ENCODE measurements around the gene CDH5.

The CDH5 gene

DNA sequence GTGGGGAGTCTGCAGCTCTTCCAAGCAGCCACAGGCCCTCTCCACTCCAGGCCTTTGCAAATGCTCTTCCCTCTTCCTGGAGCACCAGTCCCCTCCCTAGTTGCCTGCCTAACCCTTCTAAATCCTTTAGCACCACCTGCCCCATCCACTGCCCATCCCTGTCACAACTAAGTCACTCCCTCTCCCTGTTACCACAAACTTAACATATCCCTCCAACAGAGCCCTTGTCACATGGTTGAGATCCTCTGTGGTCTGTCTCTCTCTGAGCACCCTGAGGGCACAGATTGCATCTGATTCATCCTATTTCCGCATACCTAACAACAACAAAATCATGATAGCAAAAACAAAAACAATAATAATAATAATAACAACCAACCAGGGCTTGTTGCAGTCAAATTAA lies 49.6 kb downstream of the CDH5 start:
- no peak for DNase-seq (ENCODE audit: low spot score)

DNA sequence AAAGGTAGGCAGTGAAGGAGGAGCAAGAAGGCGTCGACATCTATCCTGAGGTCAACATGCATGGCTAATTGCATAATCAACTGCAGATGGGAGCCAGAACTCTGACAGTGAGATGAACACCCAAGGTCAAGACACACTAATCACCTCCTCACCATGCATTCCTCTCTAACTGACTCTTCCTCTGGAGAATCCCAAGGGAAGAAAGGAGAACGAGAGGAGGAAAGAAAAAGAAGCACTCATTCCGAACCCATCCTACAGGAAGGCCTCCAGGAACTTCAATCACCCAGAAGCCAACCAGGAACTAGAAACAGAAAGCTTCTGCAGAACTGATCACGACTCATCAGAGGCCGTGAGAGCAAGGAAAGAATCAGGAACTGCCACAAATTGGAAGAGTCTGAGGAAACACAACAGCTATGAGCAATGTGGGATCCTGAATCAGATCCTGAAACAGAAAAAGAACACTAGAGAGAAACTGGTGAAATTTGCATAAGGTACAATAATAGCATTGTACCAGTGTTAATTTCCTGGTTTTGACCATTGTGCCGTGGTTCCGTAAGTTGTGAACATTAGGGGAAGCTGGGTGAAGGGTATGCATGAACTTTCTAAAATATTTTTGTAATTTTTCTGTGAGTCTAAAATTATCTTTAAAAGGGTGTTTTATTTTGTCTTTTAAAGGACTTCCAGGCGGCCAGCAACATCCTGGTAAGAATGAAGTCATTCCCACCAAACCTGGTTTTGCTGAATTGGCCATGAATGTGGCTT lies 50.6 kb downstream of the CDH5 start:
- DNase-seq (ENCODE audit: low spot score), result no peak

DNA sequence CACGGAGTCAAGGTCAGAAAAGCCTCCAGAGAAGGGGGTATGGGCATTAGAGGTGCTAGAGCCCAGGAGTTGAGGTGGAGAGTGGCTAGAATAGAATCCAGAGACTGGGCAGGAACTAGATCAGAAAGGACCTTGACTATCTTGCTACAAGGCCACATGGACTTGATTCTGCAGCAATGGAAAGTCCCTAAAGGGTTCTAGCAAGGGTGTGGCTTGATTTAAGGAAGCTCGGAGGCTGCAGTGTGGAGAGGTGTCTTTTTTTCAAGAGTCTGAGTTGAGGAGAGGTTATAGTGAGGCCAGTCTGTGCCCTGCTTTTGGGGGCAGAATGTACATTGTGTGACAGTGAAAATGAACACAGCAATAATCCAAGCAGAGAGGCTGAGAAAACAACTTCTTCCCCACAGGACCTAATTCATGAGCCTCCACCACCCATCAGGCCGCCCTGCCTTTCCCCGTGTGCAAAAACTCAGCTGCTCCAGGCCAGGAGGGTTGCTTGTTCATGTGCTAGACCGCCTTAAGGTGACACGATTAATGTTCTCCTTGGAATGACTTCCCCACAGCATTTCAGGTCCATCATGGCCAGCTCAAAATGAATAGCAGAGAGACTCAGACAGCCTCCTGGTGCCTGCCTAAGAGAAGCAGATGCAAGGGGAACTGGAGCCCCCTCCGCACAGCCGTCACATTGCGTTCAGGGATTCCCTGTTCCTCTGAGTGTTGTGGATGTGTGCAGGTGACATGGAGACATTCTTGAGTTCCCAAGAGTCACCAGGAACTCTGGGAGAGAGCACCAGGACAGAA lies 51.9 kb downstream of the CDH5 start:
- no peak for DNase-seq (ENCODE audit: low spot score)

DNA sequence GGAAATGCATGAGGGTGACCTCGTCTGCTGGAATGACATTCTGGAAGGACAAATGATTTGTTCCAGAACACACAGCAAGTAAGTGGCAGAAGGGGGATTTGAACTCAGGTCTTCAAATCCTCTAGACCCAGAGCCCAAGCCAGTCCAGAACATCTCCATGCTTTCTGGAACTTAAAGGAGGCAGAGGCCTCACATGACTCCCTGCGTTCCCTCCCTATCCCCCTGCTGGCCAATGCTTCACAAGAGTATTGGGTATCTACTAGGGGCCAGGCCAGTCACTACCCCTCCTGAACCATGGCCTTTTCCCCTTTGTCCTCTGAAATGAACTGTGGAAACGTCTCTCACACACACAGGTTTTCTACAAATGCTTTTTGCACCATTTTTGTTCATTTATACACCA lies 53.0 kb downstream of the CDH5 start:
- no peak for DNase-seq (ENCODE audit: low spot score)

DNA sequence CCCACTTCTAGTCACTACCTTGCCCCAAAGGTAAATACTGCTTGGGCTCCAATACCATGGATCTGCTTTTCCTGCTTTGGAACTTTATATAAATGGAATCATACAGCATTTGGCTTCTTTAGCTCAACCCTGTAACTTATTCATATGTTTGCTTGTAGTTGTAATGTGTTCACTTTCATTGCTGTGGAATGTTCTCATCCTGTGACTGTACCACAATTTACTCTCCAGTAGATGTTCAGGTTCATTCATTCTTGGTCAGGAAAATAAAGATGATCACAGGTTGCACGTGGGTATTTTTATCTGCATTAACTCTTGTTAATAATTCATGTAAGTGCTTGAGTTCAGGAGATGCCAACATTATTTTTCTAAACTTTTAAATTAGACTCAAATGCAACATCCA lies 53.9 kb downstream of the CDH5 start:
- no peak for DNase-seq (ENCODE audit: low spot score)

DNA sequence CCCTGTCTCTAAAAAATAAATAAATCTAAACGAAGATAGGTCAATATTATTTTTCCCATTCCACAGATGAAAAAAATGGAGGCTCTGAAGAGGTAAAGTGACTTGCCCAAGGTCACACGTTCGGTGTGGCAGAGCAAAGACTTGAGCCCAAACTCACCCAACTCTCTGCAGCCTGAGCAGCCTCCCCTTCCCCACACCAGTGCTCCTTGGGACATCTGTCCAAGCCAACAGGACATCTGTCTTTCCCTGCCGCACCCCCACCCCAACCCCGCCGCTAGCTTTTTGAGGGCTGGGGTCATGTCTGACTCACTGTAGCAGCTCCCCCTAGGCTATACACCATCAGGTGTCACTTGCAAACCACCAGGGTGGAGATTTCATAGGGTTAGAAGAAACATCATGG lies 55.4 kb downstream of the CDH5 start:
- no peak for DNase-seq (ENCODE audit: low spot score)

DNA sequence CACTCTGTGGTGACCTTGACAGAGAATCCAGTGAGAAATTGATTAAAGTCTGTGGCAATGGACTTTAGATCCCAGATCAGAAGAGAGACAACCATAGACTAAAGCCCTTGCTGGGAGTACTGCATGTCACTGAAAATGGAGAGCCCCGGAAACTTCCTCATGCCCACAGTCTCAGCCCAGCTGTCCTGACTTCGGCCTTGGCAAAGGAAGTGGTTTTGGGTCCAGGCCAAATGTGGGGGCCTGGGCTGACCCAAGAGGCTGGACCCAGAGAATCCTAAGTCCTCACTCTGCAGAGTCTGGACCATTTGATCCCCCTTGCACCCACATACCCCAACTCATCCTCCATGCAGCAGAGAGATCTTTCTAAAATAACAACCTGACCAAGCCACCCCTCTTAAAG lies 55.9 kb downstream of the CDH5 start:
- no peak for DNase-seq (ENCODE audit: low spot score)

DNA sequence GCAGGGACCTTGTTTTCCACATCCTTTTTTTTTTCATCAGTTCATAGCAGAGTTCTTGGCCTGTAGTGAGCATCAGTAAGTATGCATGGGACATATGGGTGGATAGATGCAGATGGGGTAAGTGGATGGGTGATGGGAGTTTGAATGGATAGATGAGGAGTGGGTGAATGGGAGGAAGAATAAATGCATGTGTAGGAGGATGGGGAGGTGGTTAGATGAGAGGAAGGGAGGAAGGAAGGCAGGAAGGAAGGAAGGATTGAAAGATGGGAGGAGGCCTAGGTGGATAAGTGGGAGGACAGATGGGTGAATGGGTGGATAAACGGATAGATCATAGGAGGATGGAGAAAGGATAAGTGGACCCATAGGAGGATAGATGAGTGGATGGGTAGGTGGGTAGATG lies 56.7 kb downstream of the CDH5 start:
- DNase-seq (ENCODE audit: low spot score), result no peak

DNA sequence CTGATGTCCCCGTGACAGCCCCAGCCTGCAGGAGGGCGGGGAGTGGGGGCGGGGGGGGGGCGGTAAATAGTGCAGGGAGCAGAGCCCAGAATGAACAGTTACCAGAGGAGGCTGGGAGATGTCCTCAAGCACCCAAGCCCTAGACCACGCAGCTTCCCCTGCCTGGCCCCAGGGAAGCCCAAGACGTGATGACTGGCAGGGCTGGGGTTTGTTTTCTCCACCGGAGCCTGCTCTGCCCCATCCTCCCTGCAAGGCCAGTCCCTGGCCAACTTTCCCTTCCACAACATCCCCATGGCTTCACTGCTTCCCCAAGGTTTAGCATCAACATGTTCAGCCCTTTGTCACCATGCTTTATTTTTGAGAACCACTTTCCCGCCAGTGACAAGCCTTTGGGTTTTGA lies 59.2 kb downstream of the CDH5 start:
- no peak for DNase-seq (ENCODE audit: low spot score)

DNA sequence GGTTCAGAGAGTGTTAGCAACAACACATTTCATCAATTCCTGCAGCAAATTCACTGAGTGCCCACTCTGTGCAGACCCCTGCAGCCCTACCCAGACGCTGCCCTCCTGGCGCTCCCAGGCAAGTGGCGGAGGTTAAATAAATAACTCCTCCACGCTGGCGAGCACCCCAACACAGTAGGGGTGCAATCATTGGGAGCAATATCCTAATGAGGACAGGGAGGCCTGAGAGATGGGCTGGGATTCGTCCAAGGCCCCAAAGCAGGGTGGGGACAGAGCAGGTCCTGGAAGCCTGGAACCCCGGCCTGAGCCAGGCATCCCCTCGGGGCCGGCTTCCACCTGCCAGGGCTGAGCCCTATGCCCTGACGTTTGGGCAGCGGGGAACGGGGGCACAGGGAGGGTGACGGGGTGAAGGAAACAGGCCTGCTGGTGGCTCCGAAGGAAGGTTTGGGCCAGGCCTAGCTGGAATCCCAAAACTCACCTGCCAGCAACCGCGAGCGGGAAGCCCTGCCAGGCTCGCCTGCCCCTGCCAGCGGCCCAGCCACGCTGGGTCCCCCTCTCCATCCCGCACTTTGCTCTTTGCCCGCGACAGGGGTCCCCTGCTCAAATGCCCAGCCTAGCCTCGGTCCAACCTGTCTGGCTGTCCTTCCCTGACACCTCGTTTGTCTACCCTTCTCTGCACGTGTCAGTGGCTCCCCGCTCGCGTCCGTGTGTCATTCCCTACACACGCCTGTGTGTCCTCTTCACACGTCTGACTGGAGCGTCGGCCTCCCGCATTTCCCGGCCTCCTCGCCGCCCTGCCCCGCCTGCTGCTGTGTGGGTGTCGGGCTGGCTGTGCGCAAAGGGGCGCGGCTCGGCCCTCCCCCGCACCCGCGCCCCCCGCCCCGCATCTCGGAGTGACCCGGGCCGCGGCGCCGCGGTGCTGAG lies 59.9 kb downstream of the CDH5 start:
- DNase-seq (ENCODE audit: low spot score), result no peak

DNA sequence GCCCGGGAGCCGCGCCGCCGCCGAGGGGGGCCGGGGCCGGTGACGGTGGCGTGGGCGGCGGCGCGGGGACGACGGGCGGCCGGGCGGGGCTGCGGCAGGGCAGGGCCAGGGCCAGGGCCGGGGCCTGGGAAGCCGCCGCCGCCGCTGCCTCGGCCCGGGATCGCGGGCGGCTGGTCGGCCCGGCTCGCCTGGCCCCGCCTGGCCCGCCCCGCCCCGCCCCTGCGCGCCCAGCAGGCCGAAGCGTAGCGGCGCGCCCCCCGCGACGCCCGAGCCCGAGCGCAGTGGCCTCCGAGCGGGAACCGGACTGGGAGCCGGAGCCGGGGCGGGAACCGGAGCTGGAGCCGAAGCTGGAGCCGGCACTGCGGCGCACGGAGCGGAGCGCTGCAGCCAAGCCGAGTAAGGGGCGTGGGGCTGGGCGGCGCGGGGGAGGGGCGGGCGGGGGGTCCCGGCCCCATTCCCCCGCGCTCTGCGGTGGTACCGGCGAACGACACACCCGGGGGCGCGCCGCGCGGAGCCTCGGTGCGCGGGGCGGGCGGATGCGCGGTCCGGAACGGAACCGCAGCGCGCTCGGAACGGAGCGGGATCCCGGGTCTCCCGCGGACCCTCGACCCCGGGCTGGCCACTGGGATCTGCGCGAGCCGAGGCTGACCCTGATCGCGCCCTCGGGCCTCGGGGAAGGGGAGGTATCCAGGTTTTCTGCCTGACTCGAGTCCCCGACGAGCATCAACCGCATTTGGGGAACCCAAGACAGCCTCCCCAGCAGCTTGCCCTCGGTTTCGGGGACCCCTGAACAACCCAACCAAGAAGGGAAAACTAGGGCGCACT lies 60.8 kb downstream of the CDH5 start, which contains the start of gene BEAN1:
Gene BEAN1 (plus strand): TSS at position 260 of the 825 bp plus-strand sequence. CDS start 10,382 bp downstream, outside the sequence.
- no peak for DNase-seq (ENCODE audit: low spot score)

DNA sequence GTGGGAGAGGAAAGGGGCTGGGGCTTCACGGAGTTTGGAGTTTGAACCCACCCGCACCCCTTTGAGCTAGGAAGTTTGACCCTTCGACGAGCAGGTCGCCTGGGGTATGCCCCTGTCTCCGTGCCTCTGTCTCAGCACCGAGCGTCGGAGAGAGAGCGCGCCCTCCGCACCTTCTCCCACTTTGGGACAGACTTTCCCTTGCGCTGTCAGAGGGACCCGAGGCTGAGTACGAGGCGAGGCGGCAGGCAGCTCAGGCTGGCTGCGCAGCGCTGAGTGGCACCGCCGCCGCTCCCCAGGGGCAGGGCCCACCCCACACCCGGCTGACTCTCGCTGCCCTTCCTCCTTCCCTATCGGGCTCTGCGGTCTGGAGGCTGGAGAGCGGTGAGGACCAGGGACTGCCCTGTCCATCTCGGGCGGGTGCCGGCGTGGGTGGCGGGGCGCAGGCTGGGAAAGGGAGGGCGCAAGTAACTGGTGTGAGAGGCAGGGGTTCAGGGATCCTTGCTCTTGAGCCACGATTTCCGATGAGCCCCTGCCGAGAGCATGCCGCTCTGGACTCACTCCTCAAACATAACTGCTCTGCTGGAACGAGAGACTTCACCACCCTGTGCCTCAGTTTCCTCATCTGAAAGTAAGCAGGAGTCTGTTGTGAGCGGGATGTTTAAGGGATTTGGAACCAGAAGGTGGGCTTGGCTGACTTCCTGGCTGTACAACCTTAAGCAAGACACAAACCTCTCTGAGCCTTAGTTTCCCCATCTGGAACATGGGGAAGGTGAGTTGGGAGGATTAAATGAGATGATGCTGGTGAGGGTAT lies 61.6 kb downstream of the CDH5 start:
- no peak for DNase-seq (ENCODE audit: low spot score)

DNA sequence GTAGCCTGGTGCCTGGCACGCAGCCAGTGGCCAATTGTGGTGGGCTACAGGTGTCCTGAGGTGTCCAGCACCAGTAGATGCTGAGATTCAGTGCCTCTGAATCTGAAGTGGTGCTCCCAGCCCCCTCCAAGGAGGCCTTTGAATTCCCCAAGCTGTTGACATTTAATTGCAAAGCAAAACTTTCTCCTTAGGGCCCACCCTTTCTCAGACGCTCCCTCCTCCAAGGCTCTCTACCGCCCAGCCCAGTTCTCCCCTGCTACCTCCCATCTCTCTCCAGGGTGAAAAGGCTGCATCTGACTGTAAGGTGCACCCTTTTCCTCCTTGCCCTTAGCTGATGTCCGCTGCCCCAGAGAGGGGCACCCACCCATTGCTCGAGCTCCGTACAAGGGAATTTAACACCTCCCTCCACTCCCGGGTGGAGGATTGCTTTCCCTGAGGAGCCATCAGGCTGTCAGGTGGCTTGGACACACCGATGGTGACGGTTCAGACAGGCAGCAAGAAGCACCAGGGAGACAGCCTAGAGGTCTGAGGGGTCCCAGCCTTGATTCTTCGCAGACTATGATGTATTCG lies 62.3 kb downstream of the CDH5 start:
- no peak for DNase-seq (ENCODE audit: low spot score)

DNA sequence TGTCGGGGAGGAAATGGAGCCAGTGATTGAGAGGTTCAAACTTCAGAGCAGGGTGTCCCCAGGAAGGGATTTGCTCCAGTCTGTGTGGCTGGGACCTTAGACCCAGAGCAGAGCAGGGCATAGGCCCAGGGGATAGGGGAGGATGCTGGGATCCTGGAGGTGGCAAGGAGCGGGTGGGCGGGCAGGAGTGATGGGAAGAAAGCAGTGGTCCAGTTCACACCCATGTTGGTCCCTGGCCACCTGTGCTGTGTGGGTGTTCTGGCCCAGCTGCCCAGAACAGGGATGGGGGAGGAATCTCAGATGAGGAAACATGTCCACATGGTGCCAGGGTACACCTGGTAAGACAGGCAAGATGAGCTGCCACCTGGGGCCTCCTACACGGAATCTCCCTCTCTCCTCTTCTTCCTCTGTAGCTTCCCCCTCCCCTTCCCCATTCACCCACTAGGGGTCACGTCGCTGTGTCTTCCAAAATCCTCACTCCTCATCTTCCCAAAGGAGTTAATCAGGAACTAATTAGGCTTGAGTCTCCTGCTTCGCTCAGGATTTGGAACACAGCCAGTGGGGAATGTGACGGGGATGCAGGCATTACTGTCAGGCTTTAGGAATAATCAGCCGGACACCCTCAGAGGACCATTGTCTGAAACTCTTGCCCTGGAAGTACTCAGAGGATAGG lies 62.9 kb downstream of the CDH5 start:
- DNase-seq (ENCODE audit: low spot score), result no peak

DNA sequence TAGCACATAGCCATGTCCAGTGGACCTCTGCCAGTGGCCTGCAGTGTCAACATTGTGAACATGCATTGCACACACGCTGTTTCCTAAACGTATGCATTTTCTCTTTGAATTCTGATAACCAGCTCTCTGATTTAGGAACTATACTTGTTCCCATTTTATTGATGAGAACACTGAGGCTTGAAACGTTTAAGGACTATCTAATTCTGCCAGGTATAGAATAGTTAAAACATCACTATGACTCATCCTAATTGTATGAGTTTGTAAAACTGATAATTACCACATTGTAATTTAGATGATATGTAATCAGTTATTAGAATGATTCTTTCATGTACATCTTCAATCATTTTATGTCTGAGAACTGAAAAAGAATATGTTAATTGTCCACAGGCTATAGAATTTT lies 63.7 kb downstream of the CDH5 start:
- DNase-seq (ENCODE audit: low spot score), result no peak

DNA sequence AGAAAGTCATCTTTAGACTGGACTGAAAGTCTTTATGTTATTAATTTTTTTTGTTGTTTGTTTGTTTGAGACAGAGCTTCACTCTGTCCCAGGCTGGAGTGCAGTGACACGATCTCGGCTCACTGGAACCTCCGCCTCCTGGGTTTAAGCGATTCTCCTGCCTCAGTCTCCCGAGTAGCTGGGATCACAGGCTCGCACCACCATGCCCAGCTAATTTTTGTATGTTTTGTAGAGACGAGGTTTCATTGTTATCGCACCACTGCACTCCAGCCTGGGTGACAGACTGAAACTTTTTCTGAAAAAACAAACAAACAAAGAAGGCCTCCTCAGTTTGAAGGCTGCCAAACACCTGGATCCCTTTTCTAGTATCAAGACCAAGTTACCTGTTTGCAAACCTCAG lies 65.3 kb downstream of the CDH5 start:
- no peak for DNase-seq (ENCODE audit: low spot score)

DNA sequence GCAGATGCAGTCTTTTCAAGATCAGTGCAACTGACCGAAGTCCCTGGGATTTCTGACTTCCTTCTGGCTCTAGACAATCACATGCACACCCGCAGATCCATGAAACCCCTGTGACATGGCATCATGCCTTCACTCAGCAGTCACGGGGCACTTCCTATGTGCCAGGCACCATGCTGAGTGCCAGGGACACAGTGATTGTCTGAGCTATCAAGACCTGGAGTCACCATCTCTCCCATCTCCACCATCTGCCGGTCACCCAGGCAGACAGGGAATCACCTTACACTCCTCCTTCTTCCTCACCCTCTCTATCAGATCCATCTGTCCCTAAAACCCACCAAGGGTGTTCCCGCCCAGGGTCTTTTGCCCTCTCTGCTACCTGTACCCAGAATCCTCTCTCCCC lies 65.9 kb downstream of the CDH5 start:
- no peak for DNase-seq (ENCODE audit: low spot score)

DNA sequence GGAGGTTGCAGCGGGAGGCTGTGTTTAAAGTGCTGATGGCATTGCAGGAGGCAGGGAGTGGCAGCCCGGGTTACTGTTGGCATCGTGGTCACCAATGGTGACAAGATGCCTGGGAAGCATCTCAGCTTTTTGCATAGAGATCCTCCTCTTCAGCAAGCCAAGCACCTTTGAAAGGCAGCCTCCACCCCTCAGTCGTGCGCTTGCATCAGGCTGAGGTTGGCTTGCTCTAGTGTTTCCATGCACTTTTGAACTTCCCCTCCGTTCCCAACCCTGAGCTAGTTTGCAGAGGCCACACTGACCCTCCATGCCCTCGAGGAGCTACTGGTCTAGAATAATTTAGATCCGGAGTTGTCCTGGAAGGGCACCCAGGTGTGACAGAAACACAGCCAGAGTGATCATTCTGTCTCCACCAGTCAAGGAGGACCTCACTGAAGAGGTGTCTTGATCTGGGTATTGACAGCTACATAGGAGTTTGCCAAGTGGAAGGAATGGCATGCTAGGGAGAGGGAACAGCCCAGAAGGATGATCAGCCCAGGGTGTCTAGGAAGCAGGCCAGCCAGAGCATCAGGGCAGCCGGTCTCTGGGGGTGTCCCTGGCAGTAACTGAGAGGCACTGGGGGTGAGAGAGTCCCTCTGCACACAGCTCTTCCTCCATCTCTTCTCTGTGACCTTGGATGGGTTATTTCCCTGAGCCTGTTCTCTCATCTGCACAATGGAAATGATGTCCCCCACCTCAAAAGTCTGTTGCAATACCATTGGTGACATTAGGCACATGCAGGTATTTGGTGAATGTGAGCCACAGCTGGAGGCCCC lies 68.3 kb downstream of the CDH5 start:
- no peak for DNase-seq (ENCODE audit: low spot score)

All from SK-N-DZ (cell line).